ENCODE measurements around the gene LRRFIP2. TPM values are rescaled to one million over a fixed set of nuclear protein-coding genes. Genes with fewer than 3 reads are reported as not detected.

Gene LRRFIP2
- total RNA-seq, 1 experiment from 2014 or later: 47.1 TPM

GRCh38 chr3:37168896-37169295 lies 5.5 kb downstream of the LRRFIP2 start:
- no TSS peak for BruUV-seq (replicated peaks)
- no peaks in the 10 kb centered on the region for H3K36me3 ChIP-seq (ENCODE audit: control insufficient read depth, insufficient read depth, low read length)

GRCh38 chr3:37163262-37164015 lies 10.9 kb downstream of the LRRFIP2 start:
- no peak overlapping the region for H3K4me3 Mint-ChIP-seq (ENCODE audit: unreplicated experiment)
- intact Hi-C loops (cut with micrococcal nuclease; ENCODE audit: unreplicated experiment): no loop called here
- BruUV-seq (replicated peaks): no TSS peak
- Histone ChIP-seq H3K4me3 (ENCODE audit: low read depth, low read length) (no peak overlapping the region), H3K36me3 (ENCODE audit: control insufficient read depth, insufficient read depth, low read length) (no peaks in the 10 kb centered on the region), H3K9me3 (no peaks in the 10 kb centered on the region), H3K4me1 (no peaks in the 10 kb centered on the region), H3K27me3 (replicated peaks; ENCODE audit: control insufficient read depth, insufficient read depth, low read length) (no peaks in the 10 kb centered on the region)
- no peaks in the 10 kb centered on the region for H3K27me3 Mint-ChIP-seq (ENCODE audit: insufficient read depth, unreplicated experiment)
- CTCF ChIA-PET: no interaction called here
- TF ChIP-seq CTCF (IDR thresholded peaks at IDR 0.05; ENCODE audit: insufficient read depth in 1 of 2, low read depth in 1 of 2, low read length in 1 of 2, severe bottlenecking in 1 of 2, unreplicated experiment in 1 of 2): no peak
- H3K36me3 Mint-ChIP-seq (ENCODE audit: insufficient read depth, unreplicated experiment): peaks cover 39% of the 10 kb centered on the region
- DNase-seq: no peak
- POLR2A ChIA-PET: no interaction called here
- H3K4me1 Mint-ChIP-seq (ENCODE audit: low read depth, unreplicated experiment): no peaks in the 10 kb centered on the region
- H3K9me3 Mint-ChIP-seq (ENCODE audit: unreplicated experiment): no peaks in the 10 kb centered on the region
- no peak overlapping the region for H3K27ac Mint-ChIP-seq (ENCODE audit: unreplicated experiment)

More at GRCh38 chr3:37168896-37169295, 5.5 kb downstream of the LRRFIP2 start:
- peaks cover 7% of the 10 kb centered on the region for H3K4me1 Mint-ChIP-seq (ENCODE audit: low read depth, unreplicated experiment)
- H3K27ac Mint-ChIP-seq (ENCODE audit: unreplicated experiment): no peak overlapping the region
- Histone ChIP-seq H3K4me1 (peaks cover 9% of the 10 kb centered on the region; the same call in 1 of the 2 replicates), H3K4me3 (ENCODE audit: low read depth, low read length) (no peak overlapping the region), H3K27me3 (replicated peaks; ENCODE audit: control insufficient read depth, insufficient read depth, low read length) (no peaks in the 10 kb centered on the region), H3K9me3 (no peaks in the 10 kb centered on the region)
- TF ChIP-seq CTCF (IDR thresholded peaks at IDR 0.05; ENCODE audit: insufficient read depth in 1 of 2, low read depth in 1 of 2, low read length in 1 of 2, severe bottlenecking in 1 of 2, unreplicated experiment in 1 of 2): no peak
- no peak overlapping the region for H3K4me3 Mint-ChIP-seq (ENCODE audit: unreplicated experiment)
- H3K27me3 Mint-ChIP-seq (ENCODE audit: insufficient read depth, unreplicated experiment): no peaks in the 10 kb centered on the region
- ChIA-PET POLR2A (no interaction called here), CTCF (no interaction called here)
- no peaks in the 10 kb centered on the region for H3K9me3 Mint-ChIP-seq (ENCODE audit: unreplicated experiment)
- no peak for DNase-seq
- H3K36me3 Mint-ChIP-seq (ENCODE audit: insufficient read depth, unreplicated experiment): peaks cover 27% of the 10 kb centered on the region
- intact Hi-C loops (cut with micrococcal nuclease; ENCODE audit: unreplicated experiment): no loop called here

- no peak for DNase-seq
- Mint-ChIP-seq H3K36me3 (ENCODE audit: insufficient read depth, unreplicated experiment) (peaks cover 46% of the 10 kb centered on the region), H3K27ac (ENCODE audit: unreplicated experiment) (no peak overlapping the region), H3K27me3 (ENCODE audit: insufficient read depth, unreplicated experiment) (no peaks in the 10 kb centered on the region), H3K9me3 (ENCODE audit: unreplicated experiment) (no peaks in the 10 kb centered on the region), H3K4me3 (ENCODE audit: unreplicated experiment) (no peak overlapping the region), H3K4me1 (ENCODE audit: low read depth, unreplicated experiment) (no peaks in the 10 kb centered on the region)
- CTCF ChIA-PET: no interaction called here
- intact Hi-C loops (cut with micrococcal nuclease; ENCODE audit: unreplicated experiment): no loop called here
- BruUV-seq (replicated peaks): no TSS peak
- Histone ChIP-seq H3K9me3 (no peaks in the 10 kb centered on the region), H3K36me3 (ENCODE audit: control insufficient read depth, insufficient read depth, low read length) (no peaks in the 10 kb centered on the region), H3K4me3 (ENCODE audit: low read depth, low read length) (no peak overlapping the region), H3K4me1 (no peaks in the 10 kb centered on the region), H3K27me3 (replicated peaks; ENCODE audit: control insufficient read depth, insufficient read depth, low read length) (no peaks in the 10 kb centered on the region)
- POLR2A ChIA-PET: interaction anchor here (0.9 kb wide), 1 partner anchor 170 kb away, joined by 3 read pairs; the partner anchor contains the start of genes EPM2AIP1 and MLH1
- no peak for TF ChIP-seq CTCF (IDR thresholded peaks at IDR 0.05; ENCODE audit: insufficient read depth in 1 of 2, low read depth in 1 of 2, low read length in 1 of 2, severe bottlenecking in 1 of 2, unreplicated experiment in 1 of 2)
Observed at GRCh38 chr3:37162501-37163245, 11.7 kb downstream of the LRRFIP2 start.

Data from Caco-2 (cell line).